SK-N-SH (cell line): Measurements from ENCODE around the gene KCNQ2. TPM values are rescaled to one million over a fixed set of nuclear protein-coding genes. Genes with fewer than 3 reads are reported as not detected.

Experiments used
- CTCF ChIA-PET: fragments of 300-600, 350-600 bp; formaldehyde crosslinking; extraction: SDS; loops from one replicate; lab custom pipeline; 2021; lab: Yijun Ruan, JAX
- POLR2A ChIA-PET: fragments of 350-600 bp; sonication (Branson Sonifier 250); formaldehyde crosslinking; extraction: SDS; loops from one replicate; lab custom pipeline; 2020; ENCODE audit warnings: antibody characterized with exemption, inconsistent platforms; lab: Yijun Ruan, JAX
- DNase-seq: peaks from one replicate; pipeline ENCODE4 v3.0.0; 2012
- H2AFZ ChIP-seq: fragments of 200-600 bp; sonication (generic); 2 replicates; pipeline ENCODE4 v1.8.1; 2016; ENCODE audit warnings: antibody characterized with exemption, mild to moderate bottlenecking, low read depth
- H3F3A ChIP-seq: fragments of 200-600 bp; sonication (generic); replicated peaks from 2 replicates; pipeline ENCODE3; 2016; ENCODE audit warnings: antibody characterized with exemption, mild to moderate bottlenecking; ENCODE audit not compliant: insufficient read depth
- H3K27ac ChIP-seq, 2 experiments: fragments of 200-500 bp in 1 of 2; fragments of 200-600 bp in 1 of 2; sonication (Bioruptor generic) in 1 of 2; sonication (generic), shearing (Covaris generic) in 1 of 2; 2 replicates each; pipeline versions ENCODE4 v1.5.1 to v1.6.1; 2014 to 2016; ENCODE audit warnings: low read depth in 2 of 2, inconsistent platforms in 1 of 2, low read length in 1 of 2, mild to moderate bottlenecking in 1 of 2, mixed read lengths in 1 of 2
- H3K27me3 ChIP-seq: fragments of 200-600 bp; sonication (generic), shearing (Covaris generic); 2 replicates; pipeline ENCODE4 v1.6.1; 2016; ENCODE audit warnings: mixed run types; ENCODE audit not compliant: insufficient read depth
- H3K36me3 ChIP-seq, 2 experiments: fragments of 200-500 bp in 1 of 2; fragments of 200-600 bp in 1 of 2; sonication (Bioruptor generic) in 1 of 2; sonication (generic) in 1 of 2; replicated peaks in 1 of 2; 2 replicates each; pipeline versions ENCODE3 to v1.5.1; 2014 to 2016; ENCODE audit warnings: low read length in 1 of 2, mild to moderate bottlenecking in 1 of 2; ENCODE audit not compliant: insufficient read depth in 2 of 2, control insufficient read depth in 1 of 2
- H3K4me1 ChIP-seq, 2 experiments: fragments of 200-500 bp in 1 of 2; fragments of 200-600 bp in 1 of 2; sonication (Bioruptor generic) in 1 of 2; sonication (generic), shearing (Covaris generic) in 1 of 2; 2 replicates each; pipeline versions ENCODE4 v1.5.1 to v1.6.1; 2014 to 2016; ENCODE audit warnings: low read depth in 1 of 2, low read length in 1 of 2, mixed run types in 1 of 2; ENCODE audit not compliant: insufficient read depth in 2 of 2, control insufficient read depth in 1 of 2
- H3K4me2 ChIP-seq: fragments of 200-600 bp; sonication (generic), shearing (Covaris generic); 2 replicates; pipeline ENCODE4 v1.6.1; 2017; ENCODE audit warnings: mixed run types
- H3K4me3 ChIP-seq, 2 experiments: fragments of 200-500 bp in 1 of 2; fragments of 200-600 bp in 1 of 2; sonication (Bioruptor generic) in 1 of 2; sonication (generic), shearing (Covaris generic) in 1 of 2; 2 replicates each; pipeline versions ENCODE4 v1.5.1 to v1.8.1; 2014 to 2016; ENCODE audit warnings: low read depth in 2 of 2, inconsistent platforms in 1 of 2, low read length in 1 of 2, mild to moderate bottlenecking in 1 of 2, mixed read lengths in 1 of 2, moderate library complexity in 1 of 2
- H3K79me2 ChIP-seq: fragments of 200-600 bp; sonication (generic); 2 replicates; pipeline ENCODE4 v1.8.1; 2017; ENCODE audit warnings: mild to moderate bottlenecking; ENCODE audit not compliant: insufficient read depth
- H3K9ac ChIP-seq: fragments of 200-600 bp; sonication (generic); 2 replicates; pipeline ENCODE4 v1.6.1; 2017; ENCODE audit warnings: mixed run types
- H3K9me2 ChIP-seq: fragments of 200-600 bp; sonication (generic); 2 replicates; pipeline ENCODE4 v1.6.1; 2017; ENCODE audit warnings: mixed run types
- H3K9me3 ChIP-seq: fragments of 200-600 bp; sonication (generic); 2 replicates; pipeline ENCODE4 v1.6.1; 2017; ENCODE audit warnings: mixed run types, mild to moderate bottlenecking, moderate library complexity
- H4K20me1 ChIP-seq: fragments of 200-600 bp; sonication (generic); 2 replicates; pipeline ENCODE4 v1.6.1; 2017; ENCODE audit warnings: mild to moderate bottlenecking, mixed run types; ENCODE audit not compliant: insufficient read depth
- CTCF ChIP-seq: fragments of 200-600 bp; sonication (generic); IDR thresholded peaks from 2 replicates; pipeline ENCODE4 v1.6.1; 2017; ENCODE audit warnings: antibody characterized with exemption, mild to moderate bottlenecking, moderate library complexity
- GABPA ChIP-seq: IDR thresholded peaks from 2 replicates; pipeline ENCODE4 v1.4.0; 2012; ENCODE audit warnings: low read depth, mild to moderate bottlenecking
- IRF3 ChIP-seq: fragments of 150-350 bp; IDR thresholded peaks from 2 replicates; pipeline ENCODE4 v1.6.1; 2016; ENCODE audit warnings: mild to moderate bottlenecking, low read depth, low read length
- JUND ChIP-seq: IDR thresholded peaks from 2 replicates; pipeline ENCODE4 v1.4.0; 2012
- NFIC ChIP-seq: IDR thresholded peaks from 2 replicates; pipeline ENCODE4 v1.4.0; 2012; ENCODE audit warnings: borderline replicate concordance
- POLR2AphosphoS5 ChIP-seq: IDR thresholded peaks from 2 replicates; pipeline ENCODE4 v1.6.1; 2012; ENCODE audit warnings: low read depth, low read length
- RAD21 ChIP-seq: IDR thresholded peaks from 2 replicates; pipeline ENCODE4 v1.6.1; 2012; ENCODE audit warnings: mild to moderate bottlenecking, low read length
- RCOR1 ChIP-seq: fragments of 150-350 bp; IDR thresholded peaks from 2 replicates; pipeline ENCODE4 v1.6.1; 2017; ENCODE audit warnings: antibody characterized with exemption, low read length
- SMC3 ChIP-seq: IDR thresholded peaks from 2 replicates; pipeline ENCODE4 v1.6.1; 2012; ENCODE audit warnings: low read depth, low read length, improper control_type of control experiment
- TAF1 ChIP-seq: IDR thresholded peaks from 2 replicates; pipeline ENCODE4 v1.6.1; 2012; ENCODE audit warnings: low read depth, mild to moderate bottlenecking, low read length, moderate library complexity, borderline replicate concordance
- USF2 ChIP-seq: fragments of 150-350 bp; IDR thresholded peaks from 2 replicates; pipeline ENCODE4 v1.6.1; 2017; ENCODE audit warnings: antibody characterized with exemption, low read length, low read depth, borderline replicate concordance
- YY1 ChIP-seq: IDR thresholded peaks from 2 replicates; pipeline ENCODE4 v1.4.0; 2012; ENCODE audit warnings: low read depth, mild to moderate bottlenecking
- WGBS: methylation state at CpG from one replicate; pipeline ENCODE4 v1.1.6; 2017; ENCODE audit warnings: low lambda C conversion rate; 5-methylcytosine and 5-hydroxymethylcytosine counted together
- polyA plus RNA-seq, 3 experiments: library from polyadenylated mRNA; depleted of rRNA; stranded (reverse); fragments of >200 nt; gene quantifications; 2 replicates each; pipeline ENCODE4 v1.2.3, GENCODE V29; 2012

The KCNQ2 gene
- polyA plus RNA-seq, 1 of the 3 experiments (the other 2 are of a cell fraction), result 3.9 TPM

- TF ChIP-seq RCOR1 (no peak), CTCF (no peak)
- TF ChIP-seq, all 33 proteins: peak for 0
Measured at GRCh38 chr20:63496596-63497120, 24.2 kb upstream of the KCNQ2 start (continued).

GRCh38 chr20:63495741-63496595 lies 23.5 kb upstream of the KCNQ2 start:
- Histone ChIP-seq H3K9ac (no peak overlapping the region), H3K4me3 (peak overlapping the region; percentile 12 to 52; a peak in 2 of 4 replicates), H3K9me3 (no peaks in the 10 kb centered on the region), H3K79me2 (no peaks in the 10 kb centered on the region)
- 64% methylated on average over 21 of the region's 48 CpGs for WGBS
- DNase-seq, result peak; percentile 90
- TF ChIP-seq TAF1, result no peak
- no peak for TF ChIP-seq YY1
- no peak for TF ChIP-seq GABPA
- TF ChIP-seq IRF3, result no peak
- no peak for TF ChIP-seq USF2
- TF ChIP-seq SMC3, result peak; percentile 52
- no peak for TF ChIP-seq NFIC
- no peak for TF ChIP-seq POLR2AphosphoS5
- TF ChIP-seq CTCF, result peak; percentile 91
- no peak for TF ChIP-seq JUND
- peak; percentile 65 for TF ChIP-seq RAD21
- TF ChIP-seq, all 33 proteins: peak for 3
- no peak overlapping the region for H3K4me2 ChIP-seq
- peaks cover 2% of the 10 kb centered on the region for H3F3A ChIP-seq
- no peaks in the 10 kb centered on the region for H3K9me2 ChIP-seq
- H3K27me3 ChIP-seq, result no peaks in the 10 kb centered on the region
- H3K36me3 ChIP-seq, result peaks cover 0 to 6% of the 10 kb centered on the region in 2 experiments
- H3K27ac ChIP-seq, result peak overlapping the region in 1 of 2 experiments; percentile 62; a peak in 1 of 4 replicates
- ChIA-PET CTCF (interaction anchor here (0.7 to 3.4 kb wide), 36 partner anchors 9 to 457 kb away, joined by 3 to 76 read pairs (median 5); partner anchors contain the start of genes KCNQ2, PPDPF and PTK6), POLR2A (interaction anchor here (1.2 to 3.3 kb wide), 6 partner anchors 9 to 42 kb away, joined by 3 to 31 read pairs (median 7); partner anchors contain the start of genes PPDPF and PTK6)
- no peaks in the 10 kb centered on the region; the same call in 1 of the 2 replicates for H4K20me1 ChIP-seq
- no peak overlapping the region; the same call in 1 of the 2 replicates for H2AFZ ChIP-seq
- H3K4me1 ChIP-seq, result peaks cover 0 to 30% of the 10 kb centered on the region in 2 experiments; a peak in 1 of 4 replicates
